ENCODE measurements around the gene SPATA31E1.
"Not testable (repeated sequence)": the region's sequence is repeated elsewhere in the genome, so short reads cannot be mapped to it uniquely, and the experiment has no call there.

Gene SPATA31E1

DNA sequence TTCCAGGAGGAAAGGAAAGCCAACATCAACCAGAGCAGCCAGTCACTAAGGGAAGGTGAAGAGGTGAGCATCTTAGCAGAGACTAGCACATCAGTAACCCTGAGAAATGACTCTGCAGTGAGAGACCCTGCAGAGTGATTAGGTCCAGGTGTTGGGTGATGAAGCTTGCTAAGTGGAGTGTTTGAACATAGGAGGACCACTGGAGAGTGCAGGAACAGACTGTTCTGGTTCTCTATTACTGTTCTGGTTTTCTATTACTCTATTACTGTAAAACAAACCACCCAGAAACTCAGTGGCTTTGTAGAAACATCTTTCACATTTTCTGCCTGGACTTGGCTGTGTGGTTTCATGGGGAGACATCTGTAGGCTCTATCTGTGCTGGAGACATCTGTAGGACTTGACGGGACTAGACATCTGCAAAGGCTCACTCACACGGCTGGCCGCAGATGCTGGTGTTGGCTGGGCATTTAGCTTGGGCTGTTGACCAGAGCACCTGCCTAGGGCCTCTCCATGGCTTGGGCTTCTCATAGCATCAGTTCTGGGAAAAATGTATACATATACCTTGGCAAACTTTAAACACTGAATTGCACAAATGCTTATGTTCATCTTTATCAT, 33.4 kb upstream of the SPATA31E1 start:
- no peak for DNase-seq (ENCODE audit: low read depth)
- H3K4me3 ChIP-seq (ENCODE audit: low read length), result no peak overlapping the region
- TF ChIP-seq, protein P1, sequence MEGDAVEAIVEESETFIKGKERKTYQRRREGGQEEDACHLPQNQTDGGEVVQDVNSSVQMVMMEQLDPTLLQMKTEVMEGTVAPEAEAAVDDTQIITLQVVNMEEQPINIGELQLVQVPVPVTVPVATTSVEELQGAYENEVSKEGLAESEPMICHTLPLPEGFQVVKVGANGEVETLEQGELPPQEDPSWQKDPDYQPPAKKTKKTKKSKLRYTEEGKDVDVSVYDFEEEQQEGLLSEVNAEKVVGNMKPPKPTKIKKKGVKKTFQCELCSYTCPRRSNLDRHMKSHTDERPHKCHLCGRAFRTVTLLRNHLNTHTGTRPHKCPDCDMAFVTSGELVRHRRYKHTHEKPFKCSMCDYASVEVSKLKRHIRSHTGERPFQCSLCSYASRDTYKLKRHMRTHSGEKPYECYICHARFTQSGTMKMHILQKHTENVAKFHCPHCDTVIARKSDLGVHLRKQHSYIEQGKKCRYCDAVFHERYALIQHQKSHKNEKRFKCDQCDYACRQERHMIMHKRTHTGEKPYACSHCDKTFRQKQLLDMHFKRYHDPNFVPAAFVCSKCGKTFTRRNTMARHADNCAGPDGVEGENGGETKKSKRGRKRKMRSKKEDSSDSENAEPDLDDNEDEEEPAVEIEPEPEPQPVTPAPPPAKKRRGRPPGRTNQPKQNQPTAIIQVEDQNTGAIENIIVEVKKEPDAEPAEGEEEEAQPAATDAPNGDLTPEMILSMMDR (conservative IDR thresholded peaks at IDR 0.05; ENCODE audit: low read length), result no peak

DNA sequence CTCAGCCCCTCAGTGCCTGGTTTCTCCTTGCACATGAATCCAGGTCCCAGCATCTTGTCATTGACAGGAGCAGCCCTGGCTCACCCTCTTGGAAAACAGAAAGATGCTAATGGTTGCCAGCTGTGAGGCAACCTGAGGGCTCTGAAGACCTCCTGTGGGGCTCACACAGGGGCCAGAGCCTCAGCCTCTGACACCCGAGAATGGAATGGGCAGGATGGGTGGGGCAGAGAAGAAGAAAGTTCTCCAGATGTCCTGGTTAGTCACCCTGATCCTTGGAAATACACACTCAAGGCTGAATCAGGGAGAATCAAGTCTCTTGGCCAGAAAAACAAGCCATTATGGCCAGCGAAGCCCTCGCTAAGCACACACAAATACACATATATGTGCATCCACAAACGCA, 32.3 kb upstream of the SPATA31E1 start:
- H3K4me3 ChIP-seq (ENCODE audit: low read length), result no peak overlapping the region
- peak; percentile 90 for DNase-seq (ENCODE audit: low read depth)
- TF ChIP-seq, protein P1 (conservative IDR thresholded peaks at IDR 0.05; ENCODE audit: low read length), result no peak

DNA sequence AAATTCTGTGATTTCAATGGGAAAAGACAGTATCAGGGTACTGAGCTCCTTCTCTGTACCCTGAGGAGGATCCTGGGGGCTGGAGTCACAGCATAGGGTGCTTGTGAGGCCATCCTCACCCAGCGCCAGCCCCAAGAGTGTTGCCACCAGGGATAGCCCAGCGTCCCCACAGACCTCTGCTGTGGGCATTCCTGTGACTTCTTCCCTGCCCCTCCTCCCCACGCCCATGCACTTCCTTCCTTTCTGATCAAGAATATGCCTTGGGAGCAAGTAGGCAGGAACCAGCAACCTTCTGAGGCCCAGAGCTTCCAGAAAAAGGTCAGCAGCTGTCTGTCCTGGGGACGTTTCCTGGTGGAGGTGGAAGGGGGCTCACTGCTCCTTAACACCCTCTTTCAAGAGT, 31.5 kb upstream of the SPATA31E1 start:
- not testable (repeated sequence) for DNase-seq (ENCODE audit: low read depth); H3K4me3 ChIP-seq (ENCODE audit: low read length)

DNA sequence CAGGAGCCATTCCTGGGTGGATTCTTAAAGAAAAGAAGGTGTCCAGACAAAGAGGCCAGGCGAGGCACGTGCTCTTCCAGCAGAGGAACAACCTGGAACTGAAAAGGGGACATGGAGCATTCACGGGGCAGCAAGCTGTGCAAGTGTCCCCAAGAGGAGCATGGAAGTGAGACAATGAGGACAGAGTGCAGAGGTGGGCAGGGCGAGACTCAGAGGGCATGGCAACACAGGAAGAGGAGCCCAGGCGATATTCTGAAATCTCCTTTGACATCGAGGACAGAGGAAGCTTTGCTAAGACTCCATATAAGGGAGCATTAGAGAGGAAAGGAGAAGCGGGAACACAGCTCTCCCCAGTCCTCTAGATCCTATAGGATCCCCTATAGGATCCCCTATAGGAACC, 29.4 kb upstream of the SPATA31E1 start:
- DNase-seq (ENCODE audit: low read depth), result no peak
- H3K4me3 ChIP-seq (ENCODE audit: low read length), result no peak overlapping the region
- TF ChIP-seq, protein P1 (conservative IDR thresholded peaks at IDR 0.05; ENCODE audit: low read length), result no peak

DNA sequence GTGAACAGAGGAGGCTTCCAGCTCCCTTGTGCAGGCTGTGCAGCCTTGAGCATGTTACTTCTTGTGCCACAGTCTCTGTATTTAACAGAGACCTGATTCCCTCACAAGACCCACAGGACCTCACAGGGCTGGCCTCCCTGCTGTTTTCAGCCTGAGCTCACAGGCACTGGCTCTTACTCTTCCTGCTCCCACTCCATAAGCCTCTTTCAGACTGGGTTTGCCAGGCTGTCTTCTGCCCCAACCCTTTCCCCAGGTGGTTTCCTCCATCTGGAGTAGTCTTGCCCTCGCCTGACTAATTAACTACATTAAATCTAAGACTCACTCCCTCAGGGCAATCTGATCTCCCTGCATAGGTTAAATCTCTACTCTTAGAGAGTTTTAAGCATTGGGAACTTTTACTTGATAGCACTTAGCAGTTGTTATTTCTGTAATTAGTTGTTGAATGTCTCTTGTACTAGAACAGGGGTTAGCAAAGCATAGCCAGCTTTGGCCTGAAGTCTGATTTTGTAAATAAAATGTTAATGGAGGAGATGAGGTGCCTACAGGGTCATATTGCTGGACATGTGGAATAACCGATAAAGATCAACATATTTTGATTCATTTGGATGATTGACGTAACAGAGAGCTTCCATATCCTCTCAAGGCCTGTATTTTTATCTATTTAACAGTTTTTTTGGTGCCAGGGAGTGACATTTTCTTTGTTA, 28.6 kb upstream of the SPATA31E1 start:
- no peak overlapping the region for H3K4me3 ChIP-seq (ENCODE audit: low read length)
- no peak for DNase-seq (ENCODE audit: low read depth)
- TF ChIP-seq, protein P1 (conservative IDR thresholded peaks at IDR 0.05; ENCODE audit: low read length), result no peak

DNA sequence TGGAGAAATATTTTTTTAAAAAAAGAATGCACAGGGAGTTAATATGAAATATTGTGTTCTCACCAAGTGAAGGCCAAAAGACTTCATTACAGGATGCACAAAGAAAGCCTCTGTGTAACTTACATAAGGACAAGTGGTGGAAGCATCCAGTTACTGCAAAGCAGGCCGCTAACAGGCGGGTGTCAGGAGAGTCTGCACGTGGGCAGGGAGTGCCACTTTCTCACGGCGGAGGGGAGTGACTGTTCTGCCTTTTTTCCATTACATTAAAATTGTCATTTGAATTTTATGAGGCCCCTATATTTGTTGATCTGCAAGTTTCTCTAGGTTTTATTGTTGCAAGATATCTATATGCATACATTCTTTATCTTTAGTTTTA, 28.1 kb upstream of the SPATA31E1 start:
- TF ChIP-seq, protein P1 (conservative IDR thresholded peaks at IDR 0.05; ENCODE audit: low read length), result no peak
- no peak for DNase-seq (ENCODE audit: low read depth)
- H3K4me3 ChIP-seq (ENCODE audit: low read length), result no peak overlapping the region

DNA sequence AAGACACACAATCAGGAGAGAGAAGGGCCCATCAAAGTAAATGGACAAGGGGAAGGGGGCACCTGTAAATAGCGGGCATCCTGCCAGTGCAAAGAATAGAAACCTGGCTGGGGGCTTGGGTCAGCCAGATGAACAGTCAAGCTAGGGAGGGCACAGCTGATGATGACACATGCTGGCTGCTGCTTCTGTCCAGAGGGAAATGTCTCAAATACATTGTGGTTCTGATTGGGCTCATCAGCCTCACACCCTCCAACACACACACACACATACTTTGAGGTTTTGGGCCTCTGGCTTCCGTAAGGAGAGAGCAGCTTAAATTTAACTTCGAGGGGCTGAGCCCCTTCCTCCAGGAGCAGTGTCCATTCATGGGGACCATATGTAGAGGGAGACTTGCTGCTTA, 27.6 kb upstream of the SPATA31E1 start:
- peak; percentile 52 for DNase-seq (ENCODE audit: low read depth)
- TF ChIP-seq, protein P1 (conservative IDR thresholded peaks at IDR 0.05; ENCODE audit: low read length), result no peak
- H3K4me3 ChIP-seq (ENCODE audit: low read length), result no peak overlapping the region
